Measurements from ENCODE around the gene BSPRY.

Gene BSPRY

DNA sequence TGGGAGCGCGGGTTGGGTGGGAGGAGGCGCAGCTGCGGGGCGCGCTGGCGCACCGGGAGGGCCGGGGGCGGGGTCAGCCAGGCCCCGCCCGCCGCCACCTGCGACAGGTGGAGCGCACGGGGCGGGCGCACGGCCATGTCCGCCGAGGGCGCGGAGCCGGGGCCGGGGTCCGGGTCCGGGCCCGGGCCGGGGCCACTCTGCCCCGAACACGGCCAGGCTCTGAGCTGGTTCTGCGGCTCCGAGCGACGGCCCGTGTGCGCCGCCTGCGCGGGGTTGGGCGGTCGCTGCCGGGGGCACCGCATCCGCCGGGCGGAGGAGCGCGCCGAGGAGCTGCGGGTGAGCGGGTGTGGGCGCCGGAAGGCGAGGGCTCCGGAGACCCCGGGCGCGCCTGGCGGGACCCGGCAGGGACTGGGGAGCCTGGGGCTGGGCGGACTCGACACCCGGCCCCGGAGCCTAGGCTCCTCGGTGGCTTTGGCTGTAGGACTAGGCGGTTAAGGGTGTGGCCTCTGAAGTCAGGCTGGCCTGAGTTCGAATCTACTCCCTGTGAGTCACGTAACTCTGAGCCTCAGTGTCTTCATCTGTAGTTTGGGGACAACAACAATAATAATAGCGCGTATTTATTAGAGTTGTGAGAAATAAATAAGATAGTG, at the start of gene BSPRY:
Gene BSPRY (plus strand): TSS at position 97 of the 650 bp plus-strand sequence. CDS start 39 bp downstream, at position 136.
- no peak for DNase-seq

- DNase-seq: no peak
These were observed 49.5 kb upstream of the BSPRY start for GRCh38 chr9:113299800-113300292.

- DNase-seq: no peak
These were observed 47.8 kb upstream of the BSPRY start for GRCh38 chr9:113301548-113301947.

- no peak for DNase-seq
These were observed 46.4 kb upstream of the BSPRY start, which contains the start of gene RNF183 for GRCh38 chr9:113302792-113303418. Gene RNF183 (minus strand): TSS chr9:113303376. CDS start chr9:113298184, 5,192 bp downstream.

DNA sequence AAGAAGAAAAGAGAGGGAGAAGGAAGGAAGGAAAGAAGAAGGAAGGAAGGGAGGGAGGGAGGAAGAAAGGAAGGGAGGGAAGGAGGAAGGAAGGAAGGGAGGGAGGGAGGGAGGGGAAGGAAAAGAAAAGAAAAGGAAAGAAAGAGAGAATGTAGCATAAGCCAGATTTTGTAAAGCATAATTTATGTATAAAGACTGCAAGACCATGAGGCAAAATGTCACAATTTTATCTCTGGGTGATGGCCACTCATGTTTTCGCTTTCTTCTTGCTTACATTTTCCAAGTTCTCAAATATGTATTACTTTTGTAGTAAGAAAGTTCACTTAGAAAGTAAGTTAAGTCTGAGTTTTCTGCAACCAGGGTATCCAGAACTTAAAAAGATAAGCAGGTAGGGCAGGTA, 42.8 kb upstream of the BSPRY start:
- no peak for DNase-seq

DNA sequence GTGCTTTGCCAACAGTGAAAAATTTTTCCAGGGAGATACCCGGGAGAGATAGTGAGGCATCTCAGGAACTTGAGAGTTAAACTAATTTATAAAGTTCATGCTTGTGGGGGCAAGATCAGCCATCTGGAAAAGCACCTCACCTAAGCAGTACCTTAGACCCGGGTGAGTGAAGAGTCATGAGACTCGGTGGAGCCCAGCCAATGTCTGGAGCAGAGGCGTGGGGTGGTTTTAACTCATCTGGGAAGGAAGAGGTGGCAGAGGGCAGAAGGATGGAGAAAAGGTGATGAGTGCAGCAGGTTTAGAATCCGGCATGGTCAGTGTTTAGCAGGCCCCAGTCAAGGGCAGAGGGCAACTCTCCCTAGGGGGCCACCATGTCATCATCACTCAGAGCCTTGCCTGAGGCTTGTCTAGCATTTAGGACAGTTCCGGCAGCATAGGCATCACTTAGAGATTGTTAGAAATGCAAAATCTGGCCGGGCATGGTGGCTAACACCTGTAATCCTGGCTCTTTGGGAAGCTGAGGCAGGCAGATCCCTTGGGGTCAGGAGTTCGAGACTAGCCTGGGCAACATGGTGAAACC, 41.9 kb upstream of the BSPRY start:
- no peak for DNase-seq

DNA sequence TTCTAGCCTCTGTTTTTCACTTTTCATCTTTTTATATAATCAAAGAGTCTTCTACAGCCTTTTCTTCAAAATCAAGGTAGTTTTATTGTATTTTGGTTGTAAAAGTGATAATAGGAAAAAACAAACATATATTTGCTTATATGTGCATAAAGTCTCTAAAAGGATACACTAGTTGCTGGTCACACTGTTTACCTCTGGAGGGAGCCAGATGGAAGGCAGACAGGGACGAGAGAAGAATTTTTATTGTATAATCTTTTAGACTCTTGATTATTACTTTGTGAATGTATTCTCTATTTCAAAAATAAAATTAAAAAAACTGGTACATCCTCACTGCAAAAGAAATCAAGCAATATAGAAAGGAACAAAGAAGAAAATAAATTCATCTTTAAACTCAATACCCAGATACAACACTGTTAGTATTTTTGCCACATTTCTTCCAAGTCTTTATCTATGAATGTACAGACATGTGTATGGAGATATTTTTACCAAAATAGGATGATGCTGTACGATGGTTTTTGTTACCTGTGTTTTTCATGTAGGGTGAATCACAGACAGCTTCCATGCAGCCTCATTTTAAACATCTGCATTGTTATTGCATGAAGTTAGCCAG, 40.0 kb upstream of the BSPRY start:
- peak in 1 of 2 experiments; percentile 55 for DNase-seq

DNA sequence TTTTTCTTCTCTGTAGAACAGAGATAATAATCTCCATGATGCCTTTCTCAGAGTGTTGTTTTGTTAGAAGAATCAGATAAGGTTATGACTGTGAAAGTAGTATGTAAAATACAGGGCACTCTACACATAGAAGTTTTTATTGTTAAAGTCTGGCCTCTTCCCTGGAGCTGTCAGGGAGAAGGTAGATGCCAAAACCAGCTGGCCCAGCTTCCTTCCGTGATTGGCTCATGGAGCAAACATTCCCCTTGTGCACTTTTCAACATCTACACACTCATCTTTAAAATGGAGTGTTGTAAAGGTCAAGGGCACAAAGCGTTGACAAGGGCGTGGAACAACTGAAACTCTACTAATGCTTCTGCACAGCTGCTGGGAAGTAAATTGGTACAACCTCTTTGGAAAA, 38.8 kb upstream of the BSPRY start:
- DNase-seq: no peak

DNA sequence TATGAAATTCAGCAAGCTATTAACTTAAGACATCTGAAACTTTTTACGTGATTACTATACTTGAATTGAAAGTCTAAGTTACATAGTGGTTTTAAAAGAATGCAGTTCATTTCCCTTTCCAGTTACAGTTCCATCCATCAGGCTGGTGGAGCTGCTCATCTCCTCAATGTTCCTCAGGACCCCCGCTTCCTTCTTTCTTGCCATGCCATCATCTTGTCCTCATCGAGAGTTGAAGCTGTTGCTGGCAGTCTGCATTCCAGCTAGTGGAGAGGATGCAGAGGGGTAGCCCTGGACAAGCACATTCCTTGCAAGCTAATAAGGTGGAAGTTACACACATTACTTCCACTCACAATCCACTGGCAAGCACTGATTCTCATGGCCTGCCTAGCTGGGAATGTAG, 37.4 kb upstream of the BSPRY start:
- no peak for DNase-seq

DNA sequence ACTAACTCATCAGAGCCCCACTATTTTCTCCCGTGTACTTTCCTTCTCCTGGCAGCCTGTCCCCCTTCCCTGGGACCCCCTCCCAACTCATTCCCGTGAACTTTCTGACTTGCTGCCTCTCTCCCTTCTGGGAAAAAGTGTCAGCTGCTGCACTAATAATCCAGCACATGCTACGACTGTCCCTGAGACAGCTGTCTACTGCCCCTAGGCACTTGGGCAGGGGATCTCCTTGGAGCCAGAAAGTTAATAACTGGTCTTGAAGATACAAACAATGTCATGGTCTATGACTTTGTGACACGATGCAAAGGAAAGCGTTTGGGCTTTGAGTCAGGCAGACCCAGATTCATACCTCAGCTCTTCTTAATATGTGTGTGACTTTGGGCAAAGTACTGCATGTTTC, 36.1 kb upstream of the BSPRY start:
- DNase-seq: no peak

DNA sequence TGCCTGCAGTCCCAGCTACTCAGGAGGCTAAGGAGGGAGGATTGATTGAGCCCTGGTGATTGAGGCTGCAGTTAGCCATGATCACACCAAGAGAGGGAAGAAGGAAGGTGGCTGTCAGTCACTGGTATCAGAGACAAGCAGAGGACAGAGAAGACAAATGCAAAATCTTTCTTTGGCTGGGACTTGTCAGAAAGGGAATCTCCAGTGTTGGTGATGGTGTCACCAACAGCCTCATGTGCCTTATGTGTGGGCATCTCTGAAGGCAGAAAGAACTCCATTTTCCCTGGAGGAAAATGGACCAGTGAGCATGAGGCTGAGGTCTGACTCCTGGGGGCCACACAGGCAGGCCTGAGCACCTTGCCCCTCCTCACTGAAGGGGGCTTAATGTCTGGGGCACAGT, 34.1 kb upstream of the BSPRY start:
- no peak for DNase-seq

GRCh38 chr9:113316030-113316429, 33.3 kb upstream of the BSPRY start:
- no peak for DNase-seq

DNA sequence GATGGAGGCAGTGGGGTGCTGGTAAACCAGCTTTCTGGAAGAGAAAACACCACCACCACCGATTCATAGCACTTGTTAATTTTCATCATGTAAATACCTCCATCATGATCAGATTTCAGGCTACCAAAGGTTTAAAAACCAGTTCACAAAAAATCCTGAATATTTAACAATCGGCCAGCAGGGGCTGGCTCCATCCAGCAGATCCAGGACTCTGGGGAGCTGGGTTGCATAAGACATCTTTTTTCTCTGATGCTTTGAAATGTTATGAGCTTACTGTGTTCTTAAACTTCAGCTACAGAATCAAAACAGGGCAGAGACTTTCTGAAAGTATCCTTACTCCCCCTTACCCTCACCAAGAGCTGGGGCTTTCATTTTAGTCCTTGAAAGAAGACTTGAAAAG, 31.6 kb upstream of the BSPRY start:
- DNase-seq: no peak

- no peak for DNase-seq
These were observed 30.3 kb upstream of the BSPRY start for GRCh38 chr9:113319054-113319453.

DNA sequence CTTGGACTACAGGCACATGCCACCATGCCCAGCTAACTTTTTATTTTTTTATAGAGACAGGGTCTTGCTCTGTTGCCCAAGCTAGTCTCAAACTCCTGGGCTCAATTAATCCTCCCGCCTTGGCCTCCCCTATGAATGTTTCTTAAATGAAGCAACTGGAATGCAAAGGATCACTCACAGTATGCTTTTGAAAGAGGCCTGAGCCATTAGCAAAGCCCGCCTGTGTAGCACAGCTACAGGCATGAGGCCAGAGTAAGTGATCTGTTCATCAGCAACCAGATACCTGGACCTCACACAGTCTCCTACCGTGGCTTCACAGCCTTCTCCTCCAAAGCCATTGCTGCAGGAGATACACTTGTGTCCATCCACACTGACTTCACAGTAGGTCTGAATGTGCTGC, 29.3 kb upstream of the BSPRY start:
- no peak for DNase-seq

DNA sequence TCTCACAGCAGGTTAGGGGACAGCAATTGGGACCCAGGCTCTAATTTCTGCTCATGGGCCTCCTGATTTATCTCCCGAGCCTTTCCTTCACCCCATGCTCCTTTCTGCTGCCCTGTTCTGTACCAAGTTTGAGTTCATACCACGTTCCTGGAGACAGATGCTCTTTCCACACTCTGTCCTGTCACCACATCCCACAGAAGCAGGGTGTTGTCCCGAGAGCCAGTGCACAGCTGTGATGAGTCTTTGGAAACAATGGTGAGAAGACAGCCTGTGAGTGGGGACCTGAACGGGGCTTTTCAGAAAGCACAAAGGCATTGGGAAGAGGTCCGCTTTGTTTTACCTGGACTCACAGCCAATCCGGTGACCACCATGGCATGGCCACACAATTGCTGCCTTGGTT, 26.7 kb upstream of the BSPRY start:
- no peak for DNase-seq

GRCh38 chr9:113326230-113326629, 23.1 kb upstream of the BSPRY start:
- DNase-seq: no peak

- DNase-seq: no peak
These were observed 21.1 kb upstream of the BSPRY start for GRCh38 chr9:113328045-113328782.

DNA sequence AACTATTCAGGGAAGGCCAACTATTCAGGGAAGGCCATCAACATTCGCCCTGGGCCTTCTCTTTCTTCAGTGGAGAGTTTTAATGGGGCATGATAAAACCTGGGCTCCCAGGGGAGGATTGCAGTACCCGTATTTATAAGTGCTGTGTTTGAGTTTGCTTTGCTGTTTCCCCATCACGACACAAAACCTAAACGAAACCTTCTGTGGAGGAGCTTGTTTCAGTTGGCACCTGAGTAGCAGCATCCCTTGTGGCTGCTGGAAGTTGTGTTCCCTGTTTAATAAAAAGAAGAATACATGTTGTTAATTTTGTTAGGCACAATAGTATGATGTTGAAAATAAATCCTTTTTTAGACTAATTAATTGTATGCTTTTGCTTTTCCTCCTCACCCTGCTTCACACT, 17.6 kb upstream of the BSPRY start:
- no peak for DNase-seq

- DNase-seq: no peak
These were observed 11.6 kb upstream of the BSPRY start for GRCh38 chr9:113337714-113338113.

GRCh38 chr9:113340011-113340699, 9.2 kb upstream of the BSPRY start, which contains the start of gene WDR31:
Gene WDR31 (minus strand): TSS chr9:113340275. CDS start chr9:113332022, 8,253 bp downstream.
- peak; percentile 24 to 84 for DNase-seq

GRCh38 chr9:113341712-113342410, 7.5 kb upstream of the BSPRY start:
- no peak for DNase-seq

Data from SW 1271 (cell line).